Ishikawa (cell line): ENCODE measurements around the gene WDR81.

ENCODE experiments used
- CEBPB ChIP-seq: IDR thresholded peaks from 2 replicates; pipeline ENCODE4 v1.6.1; 2012
- EP300 ChIP-seq: IDR thresholded peaks from 2 replicates; pipeline ENCODE4 v1.6.1; 2012; ENCODE audit warnings: borderline replicate concordance
- RAD21 ChIP-seq: IDR thresholded peaks from 2 replicates; pipeline ENCODE4 v1.6.1; 2012; ENCODE audit warnings: low read depth
- TAF1 ChIP-seq: IDR thresholded peaks from 2 replicates; pipeline ENCODE4 v1.6.1; 2012; ENCODE audit warnings: low read depth, mild to moderate bottlenecking
- TCF12 ChIP-seq: IDR thresholded peaks from 2 replicates; pipeline ENCODE4 v1.6.1; 2012; ENCODE audit warnings: low read depth
- TEAD4 ChIP-seq: IDR thresholded peaks from 2 replicates; pipeline ENCODE4 v1.6.1; 2012
- USF1 ChIP-seq: IDR thresholded peaks from 2 replicates; pipeline ENCODE4 v1.6.1; 2012

GRCh38 chr17:1779571-1780131 is 55.1 kb downstream of the WDR81 start:
- no peak for TF ChIP-seq TCF12
- no peak for TF ChIP-seq EP300
- TF ChIP-seq RAD21: no peak
- no peak for TF ChIP-seq TAF1
- no peak for TF ChIP-seq TEAD4
- no peak for TF ChIP-seq USF1
- no peak for TF ChIP-seq CEBPB
